ENCODE results near the gene PRKG1.
"Not testable (repeated sequence)": the region's sequence is repeated elsewhere in the genome, so short reads cannot be mapped to it uniquely, and the experiment has no call there.

PRKG1 gene

GRCh38 chr10:51178634-51179033, 104.3 kb downstream of the PRKG1 start:
- no peak for DNase-seq

- DNase-seq = no peak
Measured at GRCh38 chr10:51180141-51180540, 105.9 kb downstream of the PRKG1 start.

- no peak for DNase-seq
Measured at GRCh38 chr10:51183783-51184182, 109.5 kb downstream of the PRKG1 start.

GRCh38 chr10:51186361-51186760, 112.1 kb downstream of the PRKG1 start:
- no peak for DNase-seq

GRCh38 chr10:51188008-51188407, 113.7 kb downstream of the PRKG1 start:
- DNase-seq = no peak

- DNase-seq = no peak
Measured at GRCh38 chr10:51188866-51189265, 114.6 kb downstream of the PRKG1 start.

- DNase-seq = no peak
Measured at GRCh38 chr10:51196508-51197175, 122.4 kb downstream of the PRKG1 start.

- no peak for DNase-seq
Measured at GRCh38 chr10:51198170-51198569, 123.9 kb downstream of the PRKG1 start.

- no peak for DNase-seq
Measured at GRCh38 chr10:51201947-51202346, 127.7 kb downstream of the PRKG1 start.

- no peak for DNase-seq
Measured at GRCh38 chr10:51203359-51203758, 129.1 kb downstream of the PRKG1 start.

GRCh38 chr10:51204066-51204465, 129.8 kb downstream of the PRKG1 start:
- DNase-seq = no peak

- no peak for DNase-seq
Measured at GRCh38 chr10:51204701-51205100, 130.4 kb downstream of the PRKG1 start.

GRCh38 chr10:51206500-51206899, 132.2 kb downstream of the PRKG1 start:
- DNase-seq = no peak

GRCh38 chr10:51212937-51213336, 138.7 kb downstream of the PRKG1 start:
- DNase-seq = not testable (repeated sequence)

- no peak for DNase-seq
Measured at GRCh38 chr10:51214207-51215196, 140.2 kb downstream of the PRKG1 start.

GRCh38 chr10:51215951-51216834, 141.9 kb downstream of the PRKG1 start:
- DNase-seq = no peak

GRCh38 chr10:51217505-51217904, 143.2 kb downstream of the PRKG1 start:
- no peak for DNase-seq

GRCh38 chr10:51224671-51225161, 150.4 kb downstream of the PRKG1 start:
- no peak for DNase-seq

- no peak for DNase-seq
Measured at GRCh38 chr10:51227897-51228713, 153.8 kb downstream of the PRKG1 start.

- no peak for DNase-seq
Measured at GRCh38 chr10:51228714-51229100, 154.4 kb downstream of the PRKG1 start.

GRCh38 chr10:51230887-51231585, 156.7 kb downstream of the PRKG1 start:
- DNase-seq = no peak

All from SHP77 treated with DMSO at 0.1 percent for 48 hours (cell line).